ENCODE results near the gene DOCK2. TPM values are rescaled to one million over a fixed set of nuclear protein-coding genes. Genes with fewer than 3 reads are reported as not detected.

The DOCK2 gene
- total RNA-seq, 4 donors from 2014 or later, result 2.3 to 11.2 (median 3.2) TPM

- 71% methylated on average over 5 of the region's 5 CpGs for WGBS
- no peaks in the 10 kb centered on the region for H3K4me1 ChIP-seq
- TF ChIP-seq EP300 (IDR thresholded peaks at IDR 0.05), result no peak
- no peak for TF ChIP-seq POLR2A (IDR thresholded peaks at IDR 0.05)
- no peak for TF ChIP-seq POLR2AphosphoS5 (IDR thresholded peaks at IDR 0.05)
- TF ChIP-seq CTCF (IDR thresholded peaks at IDR 0.05), result no peak
- DNase-seq (ENCODE audit: low spot score in 2 of 2), result no peak
- no peak overlapping the region for H3K4me3 ChIP-seq
- H3K27me3 ChIP-seq, result no peaks in the 10 kb centered on the region
- H3K9me3 ChIP-seq, result no peaks in the 10 kb centered on the region
- no peak overlapping the region for H3K27ac ChIP-seq
- no peaks in the 10 kb centered on the region for H3K36me3 ChIP-seq
Observed at GRCh38 chr5:169873642-169874041, 236.6 kb downstream of the DOCK2 start.

DNA sequence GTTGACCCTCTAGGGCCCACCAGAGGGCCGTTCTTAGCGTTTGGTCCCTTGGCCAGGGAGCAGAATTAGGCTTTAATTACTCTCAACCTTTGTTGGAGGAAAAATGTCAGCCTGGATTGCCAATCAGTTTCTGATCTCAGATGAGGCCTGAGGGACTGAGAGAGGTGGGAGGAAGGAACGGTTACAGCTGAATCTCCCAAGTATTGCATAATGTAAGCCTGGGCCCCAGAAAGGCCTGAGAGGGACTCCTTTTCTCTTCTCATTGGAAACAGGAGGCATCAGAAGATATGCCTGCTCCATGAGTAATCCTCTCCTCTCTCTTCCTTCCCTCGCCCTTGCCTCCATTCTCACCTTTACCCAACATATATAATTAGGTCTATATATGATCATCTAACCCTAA is 237.5 kb downstream of the DOCK2 start:
- Histone ChIP-seq H3K4me1 (no peaks in the 10 kb centered on the region), H3K9me3 (no peaks in the 10 kb centered on the region), H3K27ac (no peak overlapping the region), H3K36me3 (no peaks in the 10 kb centered on the region), H3K27me3 (no peaks in the 10 kb centered on the region), H3K4me3 (no peak overlapping the region)
- TF ChIP-seq POLR2A (IDR thresholded peaks at IDR 0.05), result no peak
- TF ChIP-seq POLR2AphosphoS5 (IDR thresholded peaks at IDR 0.05), result no peak
- TF ChIP-seq CTCF (IDR thresholded peaks at IDR 0.05), result no peak
- TF ChIP-seq EP300 (IDR thresholded peaks at IDR 0.05), result no peak
- WGBS, result 69% methylated on average over 4 of the region's 4 CpGs
- DNase-seq (ENCODE audit: low spot score in 2 of 2), result no peak

GRCh38 chr5:169875091-169875728 is 238.1 kb downstream of the DOCK2 start:
- Histone ChIP-seq H3K4me1 (no peaks in the 10 kb centered on the region), H3K4me3 (no peak overlapping the region), H3K27ac (no peak overlapping the region), H3K9me3 (no peaks in the 10 kb centered on the region), H3K27me3 (no peaks in the 10 kb centered on the region), H3K36me3 (no peaks in the 10 kb centered on the region)
- 70% methylated on average over 8 of the region's 8 CpGs for WGBS
- no peak for TF ChIP-seq POLR2A (IDR thresholded peaks at IDR 0.05)
- TF ChIP-seq EP300 (IDR thresholded peaks at IDR 0.05), result no peak
- peak in 1 of 3 donors; percentile 65 for TF ChIP-seq POLR2AphosphoS5 (IDR thresholded peaks at IDR 0.05)
- DNase-seq (ENCODE audit: low spot score in 2 of 2), result peak in 1 of 2 donors; percentile 70

GRCh38 chr5:169875731-169876130 is 238.7 kb downstream of the DOCK2 start:
- H3K4me1 ChIP-seq, result no peaks in the 10 kb centered on the region
- no peak overlapping the region for H3K27ac ChIP-seq
- 70% methylated on average over 4 of the region's 4 CpGs for WGBS
- no peaks in the 10 kb centered on the region for H3K36me3 ChIP-seq
- H3K9me3 ChIP-seq, result no peaks in the 10 kb centered on the region
- TF ChIP-seq POLR2AphosphoS5 (IDR thresholded peaks at IDR 0.05) (no peak), POLR2A (IDR thresholded peaks at IDR 0.05) (no peak), CTCF (IDR thresholded peaks at IDR 0.05) (no peak), EP300 (IDR thresholded peaks at IDR 0.05) (no peak)
- no peak overlapping the region for H3K4me3 ChIP-seq
- no peak for DNase-seq (ENCODE audit: low spot score in 2 of 2)
- H3K27me3 ChIP-seq, result no peaks in the 10 kb centered on the region

DNA sequence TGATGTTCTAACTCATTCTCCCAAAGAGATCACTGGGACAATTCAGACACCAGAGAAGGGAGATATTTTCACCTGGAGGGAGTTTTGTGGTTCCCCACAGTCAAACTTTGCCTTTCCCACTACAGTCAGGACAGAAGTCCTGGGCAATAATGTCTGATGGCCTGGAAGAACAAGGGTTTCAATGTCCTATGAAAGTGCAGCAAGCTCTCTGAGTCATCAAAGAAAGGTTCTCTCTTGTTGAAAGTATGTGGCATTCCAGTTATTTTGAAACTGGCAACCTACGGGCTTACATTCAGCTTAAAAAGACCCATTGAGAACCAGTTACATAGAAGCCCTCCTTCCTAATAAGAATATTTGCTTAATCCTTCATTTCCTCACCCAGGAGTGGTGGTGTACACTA is 239.3 kb downstream of the DOCK2 start:
- no peaks in the 10 kb centered on the region for H3K27me3 ChIP-seq
- WGBS, result 77% methylated on average over 1 of the region's 1 CpG

More for the DNA sequence above, 239.3 kb downstream of the DOCK2 start:
- Histone ChIP-seq H3K4me1 (no peaks in the 10 kb centered on the region), H3K9me3 (no peaks in the 10 kb centered on the region), H3K36me3 (no peaks in the 10 kb centered on the region), H3K27ac (no peak overlapping the region), H3K4me3 (no peak overlapping the region)
- no peak for DNase-seq (ENCODE audit: low spot score in 2 of 2)
- TF ChIP-seq EP300 (IDR thresholded peaks at IDR 0.05) (no peak), POLR2AphosphoS5 (IDR thresholded peaks at IDR 0.05) (no peak), POLR2A (IDR thresholded peaks at IDR 0.05) (no peak), CTCF (IDR thresholded peaks at IDR 0.05) (no peak)
